ENCODE measurements around the gene TLCD2.

- TF ChIP-seq POLR2A (IDR thresholded peaks at IDR 0.05) (no peak), POLR2AphosphoS5 (IDR thresholded peaks at IDR 0.05) (no peak)
Observed at GRCh38 chr17:1727876-1728630, 17.9 kb upstream of the TLCD2 start.

Measured in prostate gland (tissue), 1 donor.